Measurements from ENCODE around the gene CSF3R.

DNA sequence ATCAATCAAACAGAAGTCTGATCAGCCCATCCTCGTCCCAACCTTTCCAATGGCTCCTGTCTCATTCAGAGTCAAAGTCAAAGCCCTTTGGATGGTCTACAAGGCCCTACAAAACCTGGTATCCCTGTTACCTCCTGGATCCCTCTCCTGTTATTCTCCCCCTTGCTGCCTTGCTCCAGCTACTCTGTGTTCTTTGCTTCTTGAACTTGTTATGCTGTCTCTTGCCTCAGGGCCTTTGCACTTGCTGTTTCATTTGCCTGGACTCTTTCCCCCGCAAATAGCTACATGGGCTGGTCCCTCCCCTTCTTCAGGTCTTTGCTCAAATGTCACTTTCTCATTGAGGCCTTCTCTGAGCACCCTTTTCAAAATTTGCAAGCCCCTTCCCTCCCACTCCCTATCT, 1.4 kb upstream of the CSF3R start:
- TF ChIP-seq POLR2A (IDR thresholded peaks at IDR 0.05) (no peak), POLR2AphosphoS5 (IDR thresholded peaks at IDR 0.05) (no peak)
- TF ChIP-seq, protein P1, sequence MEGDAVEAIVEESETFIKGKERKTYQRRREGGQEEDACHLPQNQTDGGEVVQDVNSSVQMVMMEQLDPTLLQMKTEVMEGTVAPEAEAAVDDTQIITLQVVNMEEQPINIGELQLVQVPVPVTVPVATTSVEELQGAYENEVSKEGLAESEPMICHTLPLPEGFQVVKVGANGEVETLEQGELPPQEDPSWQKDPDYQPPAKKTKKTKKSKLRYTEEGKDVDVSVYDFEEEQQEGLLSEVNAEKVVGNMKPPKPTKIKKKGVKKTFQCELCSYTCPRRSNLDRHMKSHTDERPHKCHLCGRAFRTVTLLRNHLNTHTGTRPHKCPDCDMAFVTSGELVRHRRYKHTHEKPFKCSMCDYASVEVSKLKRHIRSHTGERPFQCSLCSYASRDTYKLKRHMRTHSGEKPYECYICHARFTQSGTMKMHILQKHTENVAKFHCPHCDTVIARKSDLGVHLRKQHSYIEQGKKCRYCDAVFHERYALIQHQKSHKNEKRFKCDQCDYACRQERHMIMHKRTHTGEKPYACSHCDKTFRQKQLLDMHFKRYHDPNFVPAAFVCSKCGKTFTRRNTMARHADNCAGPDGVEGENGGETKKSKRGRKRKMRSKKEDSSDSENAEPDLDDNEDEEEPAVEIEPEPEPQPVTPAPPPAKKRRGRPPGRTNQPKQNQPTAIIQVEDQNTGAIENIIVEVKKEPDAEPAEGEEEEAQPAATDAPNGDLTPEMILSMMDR (IDR thresholded peaks at IDR 0.05), result no peak

Measured in breast epithelium (tissue), 3 donors.